ENCODE measurements around the gene PINLYP.

PINLYP gene

DNA sequence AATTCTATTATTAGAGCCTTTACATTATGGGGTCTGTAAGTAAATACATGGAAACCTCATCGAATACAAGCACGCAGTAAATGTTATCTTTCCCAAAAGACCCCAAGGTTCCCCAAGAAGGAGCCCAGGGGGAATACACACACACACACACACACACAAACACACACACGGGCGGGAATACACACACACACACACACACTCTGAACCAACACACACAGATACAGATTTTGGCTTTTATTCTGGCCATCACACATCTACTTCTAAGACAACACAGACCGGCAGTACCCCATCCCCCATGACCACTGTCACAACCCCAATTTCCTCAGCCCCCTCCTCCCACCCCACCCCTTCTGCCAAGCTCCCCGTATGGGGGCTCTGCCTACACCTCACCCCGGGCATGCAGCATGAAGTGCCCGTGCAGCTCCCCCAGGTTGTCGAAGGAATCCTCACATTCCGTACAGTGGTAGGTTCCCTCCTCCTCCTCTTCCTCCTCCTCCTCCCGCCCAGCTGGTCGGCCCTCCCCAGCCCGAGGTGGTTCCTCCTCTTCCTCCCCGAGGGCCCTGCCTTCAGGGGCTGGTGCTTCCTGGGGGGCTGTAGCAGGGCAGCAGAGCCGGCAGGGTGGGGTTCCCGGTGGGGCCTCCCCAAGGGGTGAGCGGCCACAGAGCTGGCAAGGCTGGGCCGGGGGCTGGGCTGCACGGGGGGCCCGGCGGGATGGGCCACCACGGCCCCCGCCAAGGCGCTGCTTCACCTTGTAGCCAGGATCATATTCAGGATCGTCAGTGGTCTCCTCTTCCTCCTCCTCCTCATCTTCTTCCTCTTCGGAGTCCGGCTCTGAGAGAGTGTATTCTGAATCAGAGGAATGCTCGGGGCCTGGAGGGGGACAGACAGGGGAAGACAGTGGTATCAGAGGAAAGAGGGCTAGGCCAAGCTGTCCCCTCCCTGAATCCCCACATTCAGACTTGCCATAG lies 31.9 kb downstream of the PINLYP start:
- DNase-seq = no peak

DNA sequence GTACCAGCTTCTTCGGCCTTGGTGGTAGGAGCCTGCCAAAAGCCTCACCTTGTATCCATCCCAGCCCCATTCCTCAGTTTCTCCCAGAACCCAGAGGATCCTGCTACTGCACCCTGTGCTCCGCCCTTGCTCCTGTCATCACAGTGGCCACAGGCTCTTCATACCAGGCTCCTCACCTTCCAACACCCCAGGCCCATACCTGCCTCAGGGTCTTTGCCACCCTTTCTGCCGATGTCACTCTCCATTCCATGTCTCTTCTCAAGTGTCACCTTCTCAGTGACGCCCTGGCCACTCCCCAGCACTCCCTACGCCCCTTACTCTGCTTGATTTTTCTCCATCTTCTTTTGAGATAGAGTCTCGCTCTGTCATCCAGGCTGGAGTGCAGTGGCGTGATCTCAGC lies 34.3 kb downstream of the PINLYP start:
- no peak for DNase-seq

DNA sequence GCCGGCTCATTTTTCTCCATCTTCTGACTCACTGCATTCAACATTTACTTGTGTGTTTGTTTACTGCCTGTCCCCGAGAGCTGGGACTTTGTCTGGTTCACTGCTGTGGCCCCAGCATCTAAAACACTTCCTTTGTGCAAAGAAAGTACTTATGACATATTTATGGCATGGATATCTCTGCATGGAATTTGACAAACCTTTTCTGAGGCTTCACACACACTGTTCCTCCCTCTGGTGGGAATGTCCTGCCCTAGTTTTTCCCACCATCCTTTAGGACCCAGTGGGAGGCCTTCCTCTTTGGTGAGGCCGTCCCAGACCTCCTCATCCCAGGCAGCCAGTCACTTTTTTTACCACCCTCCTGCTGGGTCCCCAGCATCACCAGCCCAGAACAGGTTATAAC lies 34.9 kb downstream of the PINLYP start:
- DNase-seq = no peak

DNA sequence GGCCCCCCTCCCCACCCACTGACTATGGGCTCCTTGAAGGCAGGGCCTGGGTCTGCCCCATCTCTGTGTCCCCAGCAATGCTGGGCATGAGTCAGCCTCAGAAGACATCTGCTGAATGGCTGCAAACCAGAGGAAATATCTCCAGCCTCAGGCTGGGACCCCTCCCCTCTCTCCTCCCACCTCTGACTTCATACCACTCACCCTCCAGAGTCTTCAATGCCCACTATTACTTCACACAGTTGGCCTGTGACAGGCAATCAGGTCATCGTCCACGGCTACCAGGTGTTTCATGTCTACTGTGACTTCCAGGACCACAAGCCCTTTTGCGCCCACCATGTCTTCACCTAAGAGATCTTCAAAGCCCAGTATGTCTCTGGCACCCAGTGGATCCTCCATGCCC lies 36.2 kb downstream of the PINLYP start, which contains the start of gene SRRM5:
Gene SRRM5 (plus strand): TSS at position 301 of the 400 bp plus-strand sequence. CDS start 34 bp downstream, at position 335.
- DNase-seq = no peak

DNA sequence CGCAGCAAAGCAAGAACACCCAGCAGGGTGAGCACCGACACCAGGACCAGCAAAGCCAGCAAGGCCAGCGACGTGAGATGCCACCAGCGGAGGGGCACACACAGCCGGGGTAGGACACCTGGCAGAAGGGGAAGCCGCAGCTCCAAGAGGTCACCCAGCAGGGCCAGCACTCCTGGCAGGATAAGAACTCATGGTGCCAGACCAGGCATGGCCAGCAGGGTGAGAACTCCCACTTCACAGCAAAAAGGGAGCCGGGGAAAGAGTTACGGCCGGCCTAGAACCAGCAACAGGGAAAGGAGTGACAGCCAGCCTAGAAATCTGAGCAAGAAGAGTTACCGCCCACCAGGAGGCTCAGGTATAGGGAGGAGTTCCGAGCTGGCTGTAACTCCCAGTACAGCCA lies 36.8 kb downstream of the PINLYP start:
- no peak for DNase-seq

DNA sequence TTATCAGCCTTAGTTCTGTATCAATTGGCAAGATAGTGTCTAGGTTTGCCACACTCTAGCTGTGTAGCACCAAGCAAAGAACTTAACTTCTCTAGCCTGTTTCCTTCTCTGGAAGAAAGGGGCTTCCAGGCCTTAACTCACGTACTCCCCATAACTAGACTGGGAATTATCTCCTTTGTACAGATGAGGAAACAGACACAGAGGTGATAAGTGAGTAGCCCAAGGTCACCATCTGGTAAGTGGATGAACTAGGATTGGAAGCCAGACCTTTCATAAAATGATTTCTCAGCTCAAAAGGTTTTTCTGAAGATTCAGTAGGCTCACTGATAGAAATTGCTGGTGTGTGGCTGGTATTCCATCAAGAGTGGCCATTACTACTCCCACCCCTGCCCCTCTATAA lies 40.7 kb downstream of the PINLYP start:
- no peak for DNase-seq

DNA sequence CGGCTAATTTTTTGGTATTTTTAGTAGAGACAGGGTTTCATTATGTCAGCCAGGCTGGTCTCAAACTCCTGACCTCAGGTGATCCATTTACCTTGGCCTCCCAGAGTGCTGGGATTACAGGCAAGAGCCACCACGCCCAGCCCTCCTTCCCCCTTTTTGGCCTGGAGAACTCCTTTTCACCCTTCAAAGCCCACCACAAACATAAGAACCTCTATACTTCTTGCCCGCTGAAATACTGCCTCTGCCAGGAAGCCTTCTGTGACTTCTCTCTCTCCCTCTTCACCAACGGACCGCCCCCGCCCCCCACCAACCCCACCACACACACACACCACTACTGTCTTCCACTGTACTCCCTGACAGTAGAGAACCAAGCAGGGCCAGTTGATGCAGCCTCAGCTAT lies 41.4 kb downstream of the PINLYP start:
- no peak for DNase-seq

DNA sequence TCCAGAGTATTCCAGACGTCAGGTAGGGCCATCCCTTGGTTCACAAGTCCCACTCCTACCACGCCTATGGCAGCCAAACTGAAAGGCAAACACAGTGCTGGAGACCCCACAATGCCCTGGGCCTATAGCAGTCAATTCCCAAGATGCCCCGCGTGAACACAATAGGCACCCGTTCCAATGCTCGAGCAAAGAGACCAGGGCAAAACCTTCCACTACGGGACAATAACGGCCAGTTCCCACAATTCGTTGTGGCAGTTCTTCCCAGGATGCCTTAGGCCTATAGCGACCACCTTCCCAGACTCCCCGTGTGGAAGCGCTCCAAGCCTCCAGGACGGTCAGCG lies 43.3 kb downstream of the PINLYP start:
- peak; percentile 15 for DNase-seq

- DNase-seq = peak; percentile 89
Observed at GRCh38 chr19:43619262-43620060, 43.9 kb downstream of the PINLYP start, which contains the start of gene ZNF428. Gene ZNF428, minus strand, starts transcription at chr19:43619629. Its CDS starts 5,325 bp downstream, at chr19:43614304.

DNA sequence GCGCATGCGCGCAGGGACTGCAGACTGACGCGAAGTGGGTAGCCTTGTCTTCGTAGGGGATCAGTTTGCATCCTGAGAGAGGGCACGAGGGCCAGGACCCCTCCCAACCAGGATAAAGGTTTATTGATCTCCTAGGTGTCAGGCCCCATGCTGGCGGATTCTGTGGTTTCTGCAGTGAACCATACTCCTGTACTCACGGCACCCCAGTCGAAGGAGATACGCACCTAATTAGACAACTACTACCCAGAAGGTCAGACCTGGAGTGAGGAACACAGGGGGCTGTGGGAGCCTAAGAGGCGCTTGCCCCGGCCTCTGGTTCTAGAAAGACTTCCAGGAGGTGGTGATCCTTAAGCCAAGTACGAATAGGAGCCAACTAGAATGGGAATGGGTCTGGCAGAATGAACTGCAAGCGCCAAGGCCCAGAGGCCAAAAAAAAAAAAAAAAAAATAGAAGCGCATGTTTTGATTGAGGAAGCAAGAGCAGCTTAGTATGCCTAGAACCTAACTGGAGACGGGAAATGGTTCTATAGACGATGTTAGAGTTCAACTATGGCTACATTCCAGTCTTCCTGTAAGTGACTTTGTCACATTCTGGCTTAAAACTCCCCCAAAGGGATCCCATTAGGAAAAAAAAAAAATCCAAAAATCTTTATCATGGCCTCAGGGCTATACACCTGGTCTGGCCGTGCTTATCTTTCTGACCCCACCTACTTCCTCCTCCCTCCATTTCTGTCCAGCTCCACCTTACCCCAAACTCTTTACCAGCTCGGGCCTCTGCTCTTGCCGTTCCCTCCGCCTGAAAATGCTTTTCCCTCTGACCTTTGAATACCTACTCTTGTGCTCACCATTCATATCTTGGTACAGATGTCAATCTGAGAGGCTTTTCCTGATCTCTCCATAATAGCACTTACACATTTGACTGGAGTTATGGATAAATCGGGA lies 44.7 kb downstream of the PINLYP start:
- no peak for DNase-seq

DNA sequence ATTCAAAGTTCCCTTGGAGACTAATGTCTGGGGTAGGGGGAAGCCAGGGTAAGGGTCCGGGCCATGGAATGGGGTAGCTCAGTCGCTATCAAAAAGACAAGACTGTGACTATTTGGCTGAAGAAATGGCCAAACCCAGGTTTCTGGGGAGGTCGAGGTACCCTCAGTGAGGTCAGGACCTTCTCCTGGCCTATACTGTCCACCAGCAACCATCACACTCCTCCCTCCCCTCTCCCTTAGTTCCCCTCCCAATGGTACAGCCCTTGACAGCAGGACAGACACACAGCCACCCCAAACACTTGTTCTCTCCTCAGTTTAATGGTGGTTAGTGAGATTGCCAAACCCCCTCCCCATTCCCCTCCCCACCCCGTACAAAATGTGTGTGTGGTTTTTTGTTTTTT lies 46.5 kb downstream of the PINLYP start:
- no peak for DNase-seq

DNA sequence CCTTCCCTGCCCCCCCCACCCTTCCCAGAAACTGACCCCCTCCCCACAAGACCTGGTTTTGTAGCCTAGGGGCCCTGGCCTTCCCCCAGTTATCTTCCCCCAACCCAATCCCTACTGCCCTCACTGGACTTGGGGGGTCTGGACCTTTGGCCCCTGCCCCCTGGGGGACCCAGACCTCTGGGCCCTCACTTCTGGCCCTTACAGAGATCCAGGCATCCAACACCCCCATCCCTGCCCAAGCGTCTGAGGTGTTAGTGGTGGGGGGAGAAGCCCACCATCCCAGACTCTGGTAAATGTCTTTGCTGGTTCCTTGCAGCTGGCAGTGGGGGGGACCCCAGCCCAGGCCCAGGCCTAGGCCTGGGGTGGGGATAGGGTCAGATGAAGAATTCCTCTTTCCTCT lies 47.4 kb downstream of the PINLYP start:
- no peak for DNase-seq

GRCh38 chr19:43623889-43624670 lies 48.5 kb downstream of the PINLYP start:
- DNase-seq = no peak

GRCh38 chr19:43624933-43625332 lies 49.3 kb downstream of the PINLYP start:
- DNase-seq = peak; percentile 77

- DNase-seq = no peak
Observed at GRCh38 chr19:43625918-43626579, 50.4 kb downstream of the PINLYP start.

DNA sequence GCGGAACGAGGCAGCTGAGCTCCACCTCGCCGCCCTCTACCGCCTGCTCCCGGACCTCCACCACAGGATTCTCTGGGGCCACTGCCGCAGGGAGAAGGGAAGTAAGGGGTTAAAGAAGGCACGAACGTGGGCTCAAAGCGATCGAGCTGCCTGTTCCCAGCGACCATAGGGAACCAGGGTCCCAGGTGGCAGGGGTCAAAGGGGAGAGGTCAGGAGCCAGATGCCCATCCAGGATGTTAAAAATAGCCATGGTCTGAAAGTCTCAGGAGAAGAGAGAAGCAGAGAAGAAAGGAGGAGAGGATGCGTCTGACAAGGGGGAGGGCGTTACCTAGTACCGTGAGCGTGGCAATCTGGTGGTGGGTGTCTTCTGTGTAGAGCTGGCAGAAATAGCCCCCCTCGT lies 51.2 kb downstream of the PINLYP start:
- DNase-seq = no peak

DNA sequence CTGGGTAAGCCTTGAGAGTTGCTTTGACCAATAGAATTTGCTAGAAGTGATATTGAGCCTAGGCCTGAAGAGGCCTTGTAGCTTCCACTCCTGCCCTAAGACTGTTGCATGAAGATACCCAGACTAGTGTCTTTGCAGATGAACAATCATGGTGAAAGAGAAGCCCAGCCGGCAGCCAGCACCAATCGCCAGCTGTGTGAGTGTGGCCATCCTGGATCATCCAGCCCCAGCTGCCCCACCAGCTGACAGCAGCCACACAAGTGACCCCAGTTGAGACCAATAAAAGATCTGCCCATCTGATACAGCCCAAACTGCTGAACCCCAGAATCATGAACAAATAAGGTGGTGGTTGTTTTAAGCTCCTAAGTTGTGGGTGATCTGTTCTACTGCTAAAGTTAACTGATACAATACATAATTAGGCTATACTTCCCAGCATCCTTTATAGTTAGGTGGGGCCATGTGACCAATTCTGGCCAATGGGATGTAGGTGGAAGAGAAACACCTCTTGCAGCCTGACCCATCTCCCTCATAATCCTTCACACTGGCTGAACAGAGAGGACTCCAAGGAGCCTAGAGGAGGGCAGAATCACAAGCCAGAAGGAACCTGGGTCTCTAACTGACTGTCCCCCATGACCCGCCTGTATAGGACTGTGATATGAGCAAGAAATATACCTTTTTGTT lies 53.2 kb downstream of the PINLYP start:
- DNase-seq = no peak

DNA sequence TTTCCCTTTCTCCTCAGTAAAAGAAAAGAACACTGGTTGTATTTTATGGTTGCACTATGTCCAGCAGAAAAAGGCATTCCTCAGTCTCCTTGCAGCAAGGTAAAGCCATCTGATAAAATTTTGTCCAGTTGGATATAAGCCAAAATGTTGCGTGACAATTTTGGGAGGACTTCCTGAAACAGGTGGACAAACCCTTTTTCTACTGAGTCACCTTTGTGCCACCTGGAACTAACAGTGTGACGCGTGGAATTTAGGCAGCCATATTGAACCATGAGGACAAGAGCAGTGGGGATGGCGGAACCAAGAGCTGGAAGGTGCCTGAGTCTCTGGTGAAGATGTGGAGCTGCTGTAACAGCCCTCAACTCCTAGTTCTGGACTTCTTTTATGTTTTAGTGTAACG lies 55.9 kb downstream of the PINLYP start:
- DNase-seq = no peak
